Stimulated activated CD4-positive, alpha-beta T cell treated with anti-CD3 and anti-CD28 coated beads, Interleukin-15, amount 100 ng/mL, for 1 hour (primary cell): Measurements from ENCODE around the gene PPT2.
"Not testable (repeated sequence)": the region's sequence is repeated elsewhere in the genome, so short reads cannot be mapped to it uniquely, and the experiment has no call there.

Experiments used
- DNase-seq, 2 donors: peaks; one replicate each; pipeline ENCODE4 v3.0.0-alpha.2; 2020; ENCODE audit warnings: low read depth in 1 of 2, low spot score in 1 of 2

The PPT2 gene

DNA sequence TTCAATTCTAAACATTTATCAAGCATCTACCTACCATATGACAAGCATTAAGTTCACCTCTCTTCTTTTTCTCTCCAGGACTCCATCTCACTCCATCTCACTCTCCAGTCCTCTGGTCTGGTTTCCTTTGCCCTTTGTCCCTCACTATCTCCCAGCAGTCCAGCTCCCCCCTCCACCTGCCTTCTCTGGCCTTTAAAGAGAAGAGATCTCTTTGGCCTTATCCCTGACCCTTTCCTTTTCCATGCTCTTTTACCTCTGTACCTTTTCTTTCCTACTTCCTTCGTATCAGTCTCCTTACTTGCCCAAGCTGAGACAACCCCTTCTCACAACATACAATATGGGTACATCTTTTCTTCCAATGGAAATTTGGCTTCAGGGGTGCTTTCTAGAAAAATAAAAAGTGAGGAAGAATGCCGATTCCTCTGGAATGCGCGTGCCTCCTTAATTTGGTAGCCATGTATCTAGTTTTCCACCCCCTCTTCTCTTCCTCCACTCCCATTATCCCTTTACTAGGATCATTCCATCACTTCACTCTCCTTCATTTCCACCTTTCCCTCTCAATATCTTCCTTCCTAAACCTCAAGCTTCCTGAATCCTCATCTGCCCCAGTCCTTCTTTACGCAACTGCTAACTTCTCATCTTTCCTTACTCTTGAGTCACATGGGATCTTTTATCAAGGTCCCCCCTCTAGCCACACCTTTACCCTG is 22.7 kb downstream of the PPT2 start:
- DNase-seq, result no peak

DNA sequence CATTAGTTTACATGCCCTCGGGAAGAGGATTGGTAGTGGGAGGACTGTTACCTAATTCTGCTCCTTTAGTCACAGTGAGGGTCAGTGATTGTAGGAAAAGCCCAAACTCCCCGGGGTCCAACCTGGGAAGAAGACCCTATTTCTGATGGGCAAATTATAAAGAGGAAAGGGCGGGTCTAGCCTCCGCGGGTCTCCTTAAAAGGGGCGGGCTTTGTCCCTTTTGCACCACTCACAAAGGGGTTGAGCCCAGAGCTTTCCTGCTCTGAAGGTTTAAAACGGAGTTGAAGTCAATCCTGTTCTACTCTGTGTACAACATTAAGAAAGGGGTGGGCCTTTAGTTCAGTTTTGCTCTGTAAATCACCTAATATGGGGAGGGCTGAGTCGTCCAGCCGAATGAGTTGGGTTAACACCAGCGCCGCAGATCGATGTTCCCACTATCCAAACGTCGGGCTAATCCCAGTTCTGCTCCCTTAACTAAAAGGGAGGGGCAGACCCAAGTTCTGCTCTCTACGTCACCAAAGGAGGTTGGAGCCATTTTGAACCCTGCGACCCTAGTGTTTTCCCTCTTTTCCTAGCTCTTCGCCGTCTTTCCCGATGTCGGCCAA is 23.3 kb downstream of the PPT2 start:
- DNase-seq, result no peak

GRCh38 chr6:32177788-32178546 is 24.0 kb downstream of the PPT2 start, which contains the start of gene RNF5:
Gene RNF5, plus strand, starts transcription at chr6:32178405. Its CDS starts 107 bp downstream, at chr6:32178512.
- DNase-seq, result peak; percentile 77 to 85

DNA sequence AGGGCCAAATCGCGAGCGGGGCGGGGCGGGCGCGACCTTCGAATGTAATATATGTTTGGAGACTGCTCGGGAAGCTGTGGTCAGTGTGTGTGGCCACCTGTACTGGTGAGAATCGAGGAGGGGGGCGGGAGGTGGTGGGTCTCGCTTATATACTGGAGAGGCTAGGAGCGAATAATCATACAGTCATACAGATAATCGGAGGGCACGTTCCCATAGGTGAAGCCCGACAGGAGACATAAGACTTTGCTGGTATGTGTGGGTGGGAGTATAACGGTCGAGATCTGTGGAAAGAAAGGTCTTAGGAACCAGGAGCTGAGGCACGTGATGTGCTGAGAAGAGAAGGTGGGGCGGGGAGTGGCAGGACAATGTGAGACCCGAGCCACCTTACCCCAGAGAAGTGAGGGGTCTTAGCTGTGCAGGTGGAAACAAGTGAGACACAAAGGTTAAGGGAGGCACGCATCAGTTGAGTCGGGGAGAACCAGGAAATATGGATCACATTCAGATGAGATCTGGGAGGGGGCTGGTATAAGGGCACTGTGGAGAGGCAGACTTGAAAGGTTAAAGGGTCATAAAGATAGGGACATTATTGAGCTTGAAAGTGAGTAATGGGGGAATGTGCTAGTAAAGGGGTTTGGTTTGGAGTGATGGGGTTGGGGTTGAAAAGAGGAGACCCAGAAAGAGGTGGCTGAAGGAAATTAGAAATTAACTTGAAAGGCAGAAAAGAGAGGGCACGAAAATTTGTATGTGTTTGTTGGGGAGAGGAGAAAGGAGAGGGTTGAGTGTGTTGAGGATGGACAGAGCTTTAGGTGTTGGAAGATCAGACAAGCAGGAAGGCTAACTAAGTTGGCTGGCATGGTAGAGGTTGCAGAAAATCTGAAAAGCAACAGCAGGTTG is 24.9 kb downstream of the PPT2 start:
- no peak for DNase-seq

DNA sequence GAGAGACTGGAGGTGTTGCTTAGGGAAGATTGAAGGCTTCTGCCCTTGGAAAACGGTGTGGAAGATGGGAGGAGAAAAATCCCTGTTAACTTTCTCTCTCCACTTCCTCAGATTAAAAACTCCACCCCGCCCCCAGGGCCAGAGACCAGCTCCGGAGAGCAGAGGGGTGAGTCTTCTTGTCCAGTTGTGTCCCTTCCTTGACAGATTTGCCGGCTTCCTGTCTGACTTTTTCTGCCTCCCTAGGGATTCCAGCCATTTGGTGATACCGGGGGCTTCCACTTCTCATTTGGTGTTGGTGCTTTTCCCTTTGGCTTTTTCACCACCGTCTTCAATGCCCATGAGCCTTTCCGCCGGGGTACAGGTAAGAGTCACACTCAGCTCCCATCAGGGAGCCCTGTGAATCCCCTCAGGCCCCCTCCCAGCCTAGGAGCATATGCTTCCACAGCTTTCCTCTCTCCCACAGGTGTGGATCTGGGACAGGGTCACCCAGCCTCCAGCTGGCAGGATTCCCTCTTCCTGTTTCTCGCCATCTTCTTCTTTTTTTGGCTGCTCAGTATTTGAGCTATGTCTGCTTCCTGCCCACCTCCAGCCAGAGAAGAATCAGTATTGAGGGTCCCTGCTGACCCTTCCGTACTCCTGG is 25.9 kb downstream of the PPT2 start:
- DNase-seq, result no peak

- DNase-seq, result no peak
Observed at GRCh38 chr6:32181148-32181702, 27.3 kb downstream of the PPT2 start.

GRCh38 chr6:32181915-32182529 is 28.1 kb downstream of the PPT2 start:
- DNase-seq, result no peak

DNA sequence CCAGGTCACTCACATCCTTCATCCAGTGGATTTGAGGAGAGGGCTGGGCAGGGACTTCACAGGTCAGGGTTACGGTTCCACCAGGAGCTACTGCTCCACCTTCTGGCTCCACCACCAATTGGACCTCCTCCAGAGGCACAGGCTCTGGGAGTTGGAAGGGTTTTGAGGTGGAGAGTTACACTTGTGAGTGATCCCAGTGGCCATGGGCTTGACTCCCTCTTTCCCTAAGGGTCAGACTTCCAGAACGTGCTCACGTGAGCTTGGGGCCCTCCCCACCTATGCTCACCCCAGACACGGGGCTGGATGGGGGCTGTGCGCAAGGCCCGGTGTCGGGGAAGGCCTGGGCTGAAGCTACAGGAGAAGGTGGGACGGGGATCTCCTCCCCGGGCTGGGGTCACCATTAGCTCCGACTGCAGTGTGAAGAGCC is 28.6 kb downstream of the PPT2 start:
- DNase-seq, result no peak

DNA sequence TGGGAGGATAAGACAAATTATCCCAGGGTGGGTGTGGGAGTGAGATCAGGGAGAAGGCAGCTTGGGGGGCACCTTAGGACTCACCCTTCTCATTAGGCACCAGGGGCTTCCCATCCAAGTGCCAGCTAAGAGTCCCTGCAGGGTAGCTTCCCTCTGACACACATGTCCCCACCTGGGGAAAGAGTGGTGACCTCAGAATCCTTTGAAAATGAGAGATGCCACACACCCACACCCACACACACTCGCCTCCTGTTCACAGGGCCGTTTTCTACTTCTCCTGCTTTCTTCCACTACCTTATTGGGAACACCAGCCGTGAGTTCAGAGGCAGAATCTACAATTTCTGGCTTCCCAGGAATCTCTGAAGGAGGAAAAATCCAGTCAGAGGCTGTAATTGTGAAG is 29.1 kb downstream of the PPT2 start:
- no peak for DNase-seq

DNA sequence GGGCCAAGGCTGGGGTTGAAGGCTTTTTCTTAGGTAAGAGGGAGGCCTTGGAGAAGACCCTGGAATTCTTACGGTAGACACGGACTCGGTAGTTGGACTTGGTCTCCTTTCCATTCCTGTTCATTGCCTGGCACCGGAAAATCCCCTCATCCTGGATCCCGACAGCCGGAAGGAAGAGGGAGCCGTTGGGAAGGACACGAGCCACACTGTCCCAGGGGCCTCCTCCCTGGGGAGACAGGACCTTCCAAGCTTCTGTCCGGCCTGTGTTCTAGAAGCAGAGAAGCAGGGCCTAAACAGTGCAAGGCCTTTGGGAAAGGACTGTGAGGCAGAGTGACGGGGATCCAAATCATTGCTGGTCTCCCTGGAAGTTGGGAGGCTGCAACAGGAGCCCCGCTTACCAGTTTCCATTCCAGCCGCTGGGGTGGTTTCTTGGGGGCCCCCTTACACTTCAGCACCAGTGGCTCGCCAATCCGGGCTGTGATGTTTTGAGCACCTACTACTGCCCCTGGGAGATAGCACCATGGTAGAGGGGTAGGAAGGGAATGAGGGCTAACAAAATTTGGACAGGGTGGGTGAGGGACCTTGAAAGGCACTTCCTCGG is 29.6 kb downstream of the PPT2 start:
- no peak for DNase-seq

- no peak for DNase-seq
Observed at GRCh38 chr6:32184084-32184640, 30.2 kb downstream of the PPT2 start, which contains the start of gene AGER. Gene AGER, minus strand, starts transcription at chr6:32184253. Its CDS starts 31 bp downstream, at chr6:32184222.

DNA sequence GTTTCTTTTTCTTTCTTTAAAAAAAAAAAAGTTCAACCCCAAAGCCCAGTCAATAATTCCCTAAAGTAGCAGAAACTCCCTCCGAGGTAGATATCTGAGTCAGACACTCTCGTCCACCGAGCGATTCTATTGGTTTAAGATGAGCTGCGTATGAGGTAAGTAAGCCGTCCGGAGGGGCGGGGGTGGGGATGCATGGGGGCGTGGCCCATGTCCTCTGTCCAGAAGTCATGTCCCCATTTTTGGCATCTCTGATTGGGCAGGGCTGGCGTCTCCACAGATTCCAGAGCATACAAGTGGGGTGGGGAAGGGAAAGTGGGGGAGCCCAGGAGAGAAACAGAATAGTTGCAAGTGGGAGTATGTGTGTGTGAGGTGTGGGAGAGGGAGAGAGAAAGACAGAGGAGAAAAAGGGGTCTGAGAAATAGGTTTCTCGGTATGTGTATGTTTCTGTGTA is 31.8 kb downstream of the PPT2 start:
- DNase-seq, result not testable (repeated sequence)

GRCh38 chr6:32186151-32186840 is 32.4 kb downstream of the PPT2 start:
- DNase-seq, result not testable (repeated sequence)

- no peak for DNase-seq
Observed at GRCh38 chr6:32187009-32187709, 33.2 kb downstream of the PPT2 start.

- DNase-seq, result not testable (repeated sequence)
Observed at GRCh38 chr6:32187725-32188380, 33.9 kb downstream of the PPT2 start.

GRCh38 chr6:32188381-32189068 is 34.6 kb downstream of the PPT2 start:
- DNase-seq, result no peak
